GM13976 (cell line): ENCODE data around the gene RASAL2.
"Not testable (repeated sequence)": the region's sequence is repeated elsewhere in the genome, so short reads cannot be mapped to it uniquely, and the experiment has no call there.

ENCODE experiments used
- DNase-seq: peaks from one replicate; pipeline ENCODE4 v3.0.0; 2012; ENCODE audit warnings: low spot score
- CTCF ChIP-seq: IDR thresholded peaks from 2 replicates; pipeline ENCODE4 v1.5.1; 2012; ENCODE audit warnings: borderline replicate concordance, mild to moderate bottlenecking; ENCODE audit not compliant: insufficient read depth; ENCODE audit errors: extremely low read depth, missing control alignments, control extremely low read depth
- in situ Hi-C: fragments of 300-500 bp; cut with MboI; formaldehyde crosslinking; loops from one replicate; pipeline ENCODE4 v1.12.0; 2022; ENCODE audit warnings: low sequenced_read_pairs, mixed read lengths, inconsistent platforms; ENCODE audit not compliant: unreplicated experiment

The RASAL2 gene

GRCh38 chr1:178238722-178239510 lies 145.0 kb downstream of the RASAL2 start:
- no peak for TF ChIP-seq CTCF
- in situ Hi-C loops = no loop called here
- DNase-seq = no peak

- in situ Hi-C loops = no loop called here
- DNase-seq = no peak
- no peak for TF ChIP-seq CTCF
Observed at GRCh38 chr1:178241057-178241456, 147.2 kb downstream of the RASAL2 start.

- DNase-seq = no peak
- no peak for TF ChIP-seq CTCF
- in situ Hi-C loops = no loop called here
Observed at GRCh38 chr1:178241837-178242236, 147.9 kb downstream of the RASAL2 start.

GRCh38 chr1:178243119-178243518 lies 149.2 kb downstream of the RASAL2 start:
- TF ChIP-seq CTCF = no peak
- no peak for DNase-seq
- in situ Hi-C loops = no loop called here

GRCh38 chr1:178243890-178244289 lies 150.0 kb downstream of the RASAL2 start:
- in situ Hi-C loops = no loop called here
- TF ChIP-seq CTCF = no peak
- no peak for DNase-seq

GRCh38 chr1:178248284-178248683 lies 154.4 kb downstream of the RASAL2 start:
- in situ Hi-C loops, DNase-seq: not testable (repeated sequence)

GRCh38 chr1:178253581-178253980 lies 159.7 kb downstream of the RASAL2 start:
- in situ Hi-C loops, DNase-seq: not testable (repeated sequence)

GRCh38 chr1:178254433-178254832 lies 160.5 kb downstream of the RASAL2 start:
- TF ChIP-seq CTCF = no peak
- in situ Hi-C loops = no loop called here
- no peak for DNase-seq
